Body of pancreas (tissue), 4 donors: ENCODE measurements around the gene AHR.

Source experiments
- POLR2A ChIP-seq, 3 donors: fragments of 450-650 bp; IDR thresholded peaks; one replicate each; pipeline ENCODE4 v1.6.1; 2016; ENCODE audit warnings: antibody characterized with exemption in 3 of 3, mild to moderate bottlenecking in 2 of 3
- TF ChIP-seq, protein P1 (sequence below), 7 experiments: fragments of 450-650 bp in 4 of 7; fragments of 200-600 bp in 3 of 7; sonication (generic) in 3 of 7; IDR thresholded peaks; one replicate each; pipeline ENCODE4 v1.5.1; 2016 to 2019; ENCODE audit warnings: antibody characterized with exemption in 7 of 7

DNA sequence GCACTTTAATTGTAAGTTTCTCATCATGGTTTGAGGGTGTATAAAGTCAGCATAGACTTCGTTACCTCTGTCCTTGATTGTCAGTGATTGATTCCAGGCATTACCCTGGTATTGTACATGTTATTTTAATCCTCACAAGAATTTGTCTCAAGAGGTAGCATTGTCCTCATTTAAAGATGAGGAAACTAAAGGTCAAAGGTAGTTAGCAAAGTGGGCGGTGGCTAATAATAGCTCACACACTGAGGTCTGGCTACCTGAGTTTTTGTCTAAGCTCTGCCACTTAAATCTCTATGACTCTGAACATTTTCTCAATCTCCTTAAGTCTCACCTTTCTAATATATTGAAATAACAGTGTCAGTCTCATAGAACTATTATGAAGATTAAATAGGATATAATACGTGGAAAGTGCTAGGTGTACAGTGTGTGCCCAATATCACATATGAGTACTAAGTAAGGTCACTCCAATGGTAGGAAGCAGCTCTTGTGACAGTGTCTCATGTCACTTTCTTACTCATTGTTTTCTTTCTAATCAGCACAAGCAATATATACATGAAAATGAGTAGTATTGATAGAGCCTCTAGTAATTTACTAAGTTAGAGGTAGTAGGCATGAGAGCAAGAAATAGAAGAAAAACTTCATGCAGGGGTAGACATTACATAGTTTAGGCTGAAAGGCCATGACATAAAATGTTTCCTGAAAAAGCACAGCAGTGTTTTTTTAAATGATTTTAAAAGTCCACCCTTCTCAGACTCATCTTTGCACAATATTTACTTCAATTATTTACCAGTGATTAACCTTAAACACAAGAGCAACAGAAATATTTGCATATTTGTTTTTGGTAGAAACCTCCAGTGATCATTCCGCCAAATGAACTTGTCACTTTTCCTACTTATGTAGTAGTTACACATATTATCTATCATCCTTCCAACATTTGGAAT lies 21.0 kb downstream of the AHR start:
- TF ChIP-seq, protein P1, sequence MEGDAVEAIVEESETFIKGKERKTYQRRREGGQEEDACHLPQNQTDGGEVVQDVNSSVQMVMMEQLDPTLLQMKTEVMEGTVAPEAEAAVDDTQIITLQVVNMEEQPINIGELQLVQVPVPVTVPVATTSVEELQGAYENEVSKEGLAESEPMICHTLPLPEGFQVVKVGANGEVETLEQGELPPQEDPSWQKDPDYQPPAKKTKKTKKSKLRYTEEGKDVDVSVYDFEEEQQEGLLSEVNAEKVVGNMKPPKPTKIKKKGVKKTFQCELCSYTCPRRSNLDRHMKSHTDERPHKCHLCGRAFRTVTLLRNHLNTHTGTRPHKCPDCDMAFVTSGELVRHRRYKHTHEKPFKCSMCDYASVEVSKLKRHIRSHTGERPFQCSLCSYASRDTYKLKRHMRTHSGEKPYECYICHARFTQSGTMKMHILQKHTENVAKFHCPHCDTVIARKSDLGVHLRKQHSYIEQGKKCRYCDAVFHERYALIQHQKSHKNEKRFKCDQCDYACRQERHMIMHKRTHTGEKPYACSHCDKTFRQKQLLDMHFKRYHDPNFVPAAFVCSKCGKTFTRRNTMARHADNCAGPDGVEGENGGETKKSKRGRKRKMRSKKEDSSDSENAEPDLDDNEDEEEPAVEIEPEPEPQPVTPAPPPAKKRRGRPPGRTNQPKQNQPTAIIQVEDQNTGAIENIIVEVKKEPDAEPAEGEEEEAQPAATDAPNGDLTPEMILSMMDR (IDR thresholded peaks at IDR 0.05), result no peak
- no peak for TF ChIP-seq POLR2A (IDR thresholded peaks at IDR 0.05)
